HG03097 (cell line): ENCODE data around the gene UBE2G2.

Source experiments
- ATAC-seq: cut with Tn5 transposase; IDR thresholded peaks from one replicate; pipeline ENCODE4 v1.9.1; 2021; ENCODE audit not compliant: unreplicated experiment, low FRiP score

The UBE2G2 gene

DNA sequence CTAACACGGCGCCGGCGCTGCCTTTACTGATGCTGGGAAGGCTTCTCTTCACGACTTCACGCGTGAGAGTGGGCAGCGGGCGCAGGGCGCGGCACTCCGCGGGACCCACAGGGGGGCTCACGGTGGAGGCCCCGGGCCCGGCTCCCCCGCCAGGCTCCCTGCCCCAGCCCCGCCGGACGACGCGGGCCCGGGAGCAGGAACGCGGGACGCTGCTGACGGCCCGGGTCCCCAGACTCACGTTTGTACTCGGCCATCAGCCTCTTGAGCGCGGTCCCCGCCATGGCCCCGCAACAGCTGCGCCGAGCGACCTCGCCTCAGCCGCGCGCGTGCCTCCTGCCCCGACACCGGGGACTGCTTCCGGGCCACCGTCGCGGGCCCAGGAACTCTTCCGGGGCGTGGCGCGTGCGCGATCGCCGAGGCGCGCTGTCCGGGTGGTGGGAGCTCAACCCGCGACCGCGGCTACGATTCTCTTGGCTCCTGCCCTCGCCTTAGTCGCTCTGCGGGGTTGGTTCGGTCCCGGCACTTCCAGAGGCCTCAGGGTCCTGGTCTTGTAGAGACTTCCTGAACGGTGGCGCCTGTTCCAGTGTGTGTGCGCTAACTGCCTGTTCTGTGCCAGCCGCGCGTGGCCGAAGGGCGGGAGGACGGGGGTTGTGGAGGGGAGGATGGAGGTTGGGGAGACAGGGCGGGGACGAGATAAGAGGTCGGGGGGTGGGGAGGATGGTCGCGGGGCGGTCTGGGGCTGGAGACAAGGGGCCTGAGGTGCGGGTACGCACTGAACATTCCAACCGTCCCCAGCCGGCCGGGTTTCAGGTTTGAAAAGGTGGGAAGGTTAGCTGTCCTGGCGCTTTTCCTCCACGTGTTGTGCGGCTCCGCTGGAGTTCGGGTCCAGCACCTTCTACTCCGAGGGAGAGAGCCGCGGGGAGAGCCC lies at the start of gene UBE2G2:
TSS of gene UBE2G2 (minus strand) at position 353 of the 928 bp plus-strand sequence. CDS start at position 281, 72 bp downstream.
- peak; percentile 66 for ATAC-seq

GRCh38 chr21:44850905-44851657 lies 49.5 kb upstream of the UBE2G2 start:
- ATAC-seq, result no peak

GRCh38 chr21:44850208-44850800 lies 48.7 kb upstream of the UBE2G2 start:
- ATAC-seq, result no peak

DNA sequence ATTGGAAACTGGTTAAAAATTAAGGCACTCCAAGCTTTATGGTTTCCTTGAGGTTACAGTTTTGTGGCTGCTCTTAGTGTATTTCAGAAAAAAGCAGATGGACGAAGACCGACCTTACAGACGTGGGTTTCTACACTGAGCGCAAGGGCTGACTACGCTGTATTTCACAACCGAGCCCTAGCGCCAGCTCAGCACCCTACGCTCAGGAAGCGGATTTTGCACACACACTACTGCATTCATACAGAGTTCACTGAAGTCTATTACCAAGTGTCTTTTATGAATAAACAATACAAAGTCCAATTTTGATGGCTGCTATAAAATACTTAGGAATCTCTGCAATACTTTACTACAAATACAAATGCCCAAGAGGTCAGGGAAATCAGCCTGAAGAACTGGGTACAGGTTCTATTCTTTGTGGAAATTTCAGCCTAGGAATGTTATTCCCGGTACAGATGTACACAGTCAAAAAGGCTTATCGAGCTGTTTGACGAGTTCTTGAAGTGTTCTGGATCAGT lies 48.1 kb upstream of the UBE2G2 start:
- ATAC-seq, result no peak

- no peak for ATAC-seq
These were observed 47.4 kb upstream of the UBE2G2 start for GRCh38 chr21:44848821-44849521.

DNA sequence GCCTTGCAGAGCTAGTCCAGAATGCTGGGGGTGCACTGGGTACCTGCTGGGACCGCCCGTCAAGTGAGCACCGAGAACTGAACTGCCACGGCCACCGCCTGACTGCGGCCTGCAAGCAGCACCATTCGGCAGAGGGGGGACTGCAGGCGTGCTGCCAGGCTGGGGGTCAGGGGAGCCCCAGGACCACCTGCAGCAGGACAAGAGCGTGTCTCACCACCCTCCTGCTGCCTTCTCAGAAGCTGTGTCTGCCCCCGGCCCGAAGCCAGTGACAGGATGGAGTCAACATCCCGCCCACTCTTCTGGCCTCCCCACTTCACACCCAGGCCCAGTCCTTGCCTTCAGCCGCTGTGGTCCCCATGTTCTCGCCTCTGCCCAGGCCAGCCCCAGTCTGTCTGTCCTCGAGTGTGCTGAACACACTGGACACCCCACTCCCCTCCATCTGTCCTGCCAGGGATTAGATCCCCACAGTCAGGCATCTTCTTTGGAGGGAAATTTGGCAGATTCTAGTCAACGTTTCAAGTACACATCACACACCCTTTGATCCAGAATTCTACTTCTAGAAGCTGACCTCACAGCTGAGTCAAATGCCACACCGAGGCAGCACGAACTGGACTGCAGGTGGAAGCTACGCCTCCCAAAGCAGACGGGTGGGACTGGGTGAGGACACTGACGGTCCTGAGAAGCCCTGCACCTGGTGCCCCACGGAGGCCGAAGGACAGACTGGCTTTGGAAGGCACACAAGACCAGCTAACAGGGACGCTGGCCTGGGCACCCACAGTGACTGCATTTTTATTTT lies 45.8 kb upstream of the UBE2G2 start:
- ATAC-seq, result no peak

GRCh38 chr21:44846485-44847260 lies 45.1 kb upstream of the UBE2G2 start:
- ATAC-seq, result no peak

- ATAC-seq, result no peak
These were observed 44.5 kb upstream of the UBE2G2 start for GRCh38 chr21:44846224-44846484.

DNA sequence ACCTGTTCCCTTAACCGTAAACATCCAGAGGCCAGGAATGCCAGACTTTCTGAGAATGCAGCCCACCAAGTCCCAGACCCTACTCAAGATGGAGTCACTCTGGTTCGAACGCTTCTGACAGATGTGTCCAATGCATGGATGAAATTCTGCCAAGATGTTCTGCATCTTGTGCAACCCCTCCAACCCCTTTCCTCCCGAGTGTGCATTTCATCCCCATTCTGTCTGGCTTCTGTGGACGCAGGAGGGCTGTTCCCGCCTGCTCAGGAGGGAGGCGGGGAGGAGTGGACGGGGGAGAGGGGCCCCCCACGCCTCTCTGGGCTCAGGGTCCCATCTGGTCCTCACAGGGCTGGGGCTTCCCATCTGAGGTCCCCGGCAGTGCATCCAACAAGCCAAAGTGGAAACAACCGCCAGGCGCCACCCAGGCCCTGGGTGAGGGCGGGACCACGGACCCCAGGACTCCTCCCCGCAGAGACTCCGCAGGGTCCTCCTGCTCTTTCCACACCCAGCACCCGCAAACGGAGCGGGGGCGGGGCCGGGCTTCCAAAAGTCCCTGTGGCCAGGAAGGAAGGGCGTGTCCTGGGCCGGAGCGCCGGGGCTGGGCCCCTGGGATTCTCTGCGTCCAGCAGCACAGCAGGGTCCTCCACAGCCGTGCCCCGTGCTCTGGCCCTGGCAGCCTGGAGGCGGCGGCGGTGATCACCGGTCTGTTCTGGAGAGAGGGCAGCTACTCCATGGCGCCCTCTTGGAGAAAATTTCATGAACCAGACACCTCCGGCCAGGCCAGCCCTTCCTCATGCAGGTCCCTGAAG lies 44.0 kb upstream of the UBE2G2 start:
- peak; percentile 49 for ATAC-seq

GRCh38 chr21:44844256-44844655 lies 42.6 kb upstream of the UBE2G2 start:
- ATAC-seq, result no peak

DNA sequence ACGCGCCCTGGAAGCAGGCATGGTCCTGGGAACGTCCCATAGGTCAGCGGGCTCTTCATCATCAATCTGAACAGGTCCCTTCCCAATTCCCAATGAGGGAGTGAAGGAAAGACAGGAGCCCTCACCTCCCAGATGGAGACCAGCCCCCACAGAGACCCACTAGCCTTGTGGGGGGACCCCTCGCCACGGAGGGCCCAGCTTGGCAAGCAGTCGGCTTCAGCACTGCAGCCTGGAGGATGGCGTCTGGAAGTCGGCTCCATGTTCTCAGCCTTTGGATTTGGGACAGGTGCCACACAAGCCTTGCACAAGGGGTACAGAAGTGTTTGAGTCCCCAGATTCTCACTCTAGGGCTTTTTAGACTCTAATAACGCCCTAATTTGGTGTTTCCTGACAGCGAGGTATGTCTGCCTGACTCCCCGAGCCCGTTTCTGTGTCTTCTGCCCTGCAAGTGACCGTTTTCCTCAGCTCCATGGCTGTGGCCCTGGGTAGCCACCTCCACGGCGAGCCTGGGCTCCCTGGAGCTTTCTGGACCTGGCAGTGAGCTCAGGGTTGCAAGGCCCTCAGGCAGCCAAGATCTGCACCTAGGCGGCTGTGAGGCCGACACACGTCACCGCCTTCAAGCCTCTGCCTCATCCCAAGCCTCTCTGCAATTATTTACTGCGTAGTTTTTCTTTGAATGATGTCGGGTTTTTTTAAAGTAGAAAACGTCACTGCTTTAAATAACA lies 41.3 kb upstream of the UBE2G2 start:
- no peak for ATAC-seq

DNA sequence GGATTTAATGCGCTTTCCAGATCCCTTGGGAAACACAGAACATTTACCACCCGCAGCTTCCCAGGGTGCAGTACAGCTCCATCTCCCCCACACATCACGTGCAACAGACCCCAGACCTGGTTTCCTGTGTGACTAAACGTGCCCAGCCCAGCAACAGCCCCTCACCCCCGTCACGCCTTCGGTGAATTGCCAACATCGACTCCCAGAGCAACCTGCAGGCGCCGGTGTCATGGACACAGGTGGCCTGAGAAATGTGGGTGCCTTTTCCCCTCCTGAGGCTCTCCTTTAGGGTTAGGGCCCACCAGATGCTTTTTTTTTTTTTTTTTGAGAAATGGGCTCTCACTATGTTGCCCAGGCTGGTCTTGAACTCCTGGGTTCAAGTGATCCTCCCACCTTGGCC lies 40.5 kb upstream of the UBE2G2 start:
- no peak for ATAC-seq

DNA sequence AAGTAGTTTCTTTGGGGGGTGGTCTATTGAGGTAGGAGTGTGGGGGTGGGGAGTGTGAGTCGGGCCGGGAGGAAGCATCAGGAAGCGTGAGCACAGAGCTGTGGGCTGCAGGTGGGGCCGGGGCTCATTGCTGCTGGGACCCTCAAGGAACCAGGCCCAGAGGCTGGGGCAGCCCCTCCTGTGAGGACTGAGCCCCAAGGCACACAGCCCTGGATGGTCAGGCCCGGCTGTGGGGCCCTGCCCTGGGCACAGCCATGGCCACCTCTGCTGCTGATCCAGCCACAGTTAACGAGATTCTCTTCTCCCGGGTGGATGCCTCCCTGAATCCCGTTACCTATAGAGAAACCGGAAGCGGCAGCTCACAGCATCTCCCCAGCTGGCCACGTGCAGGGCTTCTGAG lies 39.2 kb upstream of the UBE2G2 start:
- ATAC-seq, result no peak

DNA sequence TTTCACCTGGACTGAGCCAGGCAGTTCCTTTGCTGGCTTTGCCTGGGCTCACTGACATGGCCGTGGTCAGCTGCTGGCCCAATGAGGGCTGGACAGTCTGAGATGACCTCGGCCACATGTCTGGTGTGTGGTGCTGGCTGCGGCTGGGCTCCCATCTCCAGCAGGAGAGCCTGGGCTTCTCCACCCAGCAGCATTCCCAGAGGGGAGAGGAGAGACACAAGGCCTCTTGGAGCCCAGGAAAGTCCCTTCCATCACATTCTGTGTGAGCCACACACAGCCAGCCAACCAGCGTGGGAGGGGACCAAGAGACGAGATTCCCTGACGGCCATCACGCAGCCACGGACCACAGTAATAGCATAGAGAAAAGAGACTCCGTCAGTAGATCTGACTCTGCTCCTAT lies 37.3 kb upstream of the UBE2G2 start:
- no peak for ATAC-seq

GRCh38 chr21:44838039-44838895 lies 36.6 kb upstream of the UBE2G2 start:
- ATAC-seq, result no peak

GRCh38 chr21:44837537-44837936 lies 35.9 kb upstream of the UBE2G2 start:
- ATAC-seq, result no peak
